GM18499 (cell line): ENCODE data around the gene SDK1.

Experiments used
- ATAC-seq: cut with Tn5 transposase; IDR thresholded peaks from one replicate; pipeline ENCODE4 v1.9.1; 2021; ENCODE audit warnings: moderate number of reproducible peaks; ENCODE audit not compliant: insufficient read depth, unreplicated experiment

The SDK1 gene

GRCh38 chr7:4102231-4102841, 801.3 kb downstream of the SDK1 start:
- no peak for ATAC-seq

- ATAC-seq = no peak
These were observed 802.5 kb downstream of the SDK1 start for GRCh38 chr7:4103352-4104091.

- no peak for ATAC-seq
These were observed 806.8 kb downstream of the SDK1 start for GRCh38 chr7:4107839-4108238.

GRCh38 chr7:4108951-4109350, 807.9 kb downstream of the SDK1 start:
- ATAC-seq = no peak

GRCh38 chr7:4109481-4110110, 808.5 kb downstream of the SDK1 start:
- ATAC-seq = no peak

- no peak for ATAC-seq
These were observed 809.4 kb downstream of the SDK1 start for GRCh38 chr7:4110438-4110837.

- ATAC-seq = no peak
These were observed 810.1 kb downstream of the SDK1 start for GRCh38 chr7:4111166-4111565.

GRCh38 chr7:4113271-4113670, 812.2 kb downstream of the SDK1 start:
- ATAC-seq = no peak

- ATAC-seq = no peak
These were observed 812.9 kb downstream of the SDK1 start for GRCh38 chr7:4113976-4114375.

GRCh38 chr7:4115442-4115841, 814.4 kb downstream of the SDK1 start:
- ATAC-seq = no peak

- ATAC-seq = no peak
These were observed 815.0 kb downstream of the SDK1 start for GRCh38 chr7:4115941-4116610.

GRCh38 chr7:4119848-4120247, 818.8 kb downstream of the SDK1 start:
- ATAC-seq = no peak

- ATAC-seq = no peak
These were observed 822.3 kb downstream of the SDK1 start for GRCh38 chr7:4123346-4123745.

GRCh38 chr7:4123823-4124222, 822.8 kb downstream of the SDK1 start:
- ATAC-seq = no peak

GRCh38 chr7:4124556-4125477, 823.8 kb downstream of the SDK1 start:
- ATAC-seq = no peak

GRCh38 chr7:4127909-4128560, 827.0 kb downstream of the SDK1 start:
- ATAC-seq = no peak

- ATAC-seq = no peak
These were observed 828.5 kb downstream of the SDK1 start for GRCh38 chr7:4129481-4130122.

- no peak for ATAC-seq
These were observed 830.0 kb downstream of the SDK1 start for GRCh38 chr7:4131063-4131462.

- ATAC-seq = no peak
These were observed 831.2 kb downstream of the SDK1 start for GRCh38 chr7:4132221-4132620.
